ENCODE data around the gene DNER. TPM values are rescaled to one million over a fixed set of nuclear protein-coding genes. Genes with fewer than 3 reads are reported as not detected.

DNER gene
- total and polyA plus RNA-seq, 2 donors (not counting 1 experiment from before 2014, with no cell fraction given) = not detected

GRCh38 chr2:229350883-229351282 lies 363.5 kb downstream of the DNER start:
- CTCF ChIA-PET = no interaction called here
- Mint-ChIP-seq H3K4me1 (no peaks in the 10 kb centered on the region), H3K27me3 (no peaks in the 10 kb centered on the region), H3K27ac (no peak overlapping the region), H3K9me3 (ENCODE audit: insufficient read depth) (peaks cover 11% of the 10 kb centered on the region), H3K4me3 (no peak overlapping the region)
- Histone ChIP-seq H3K27me3 (replicated peaks in 1 of 4; ENCODE audit: control extremely low read depth in 1 of 4, control insufficient read depth in 3 of 4, insufficient read depth in 4 of 4, low read length in 3 of 4) (no peaks in the 10 kb centered on the region), H3K27ac (ENCODE audit: low read length in 2 of 2) (no peak overlapping the region), H4K20me1 (ENCODE audit: control insufficient read depth, insufficient read depth, low read length, poor library complexity, severe bottlenecking) (no peaks in the 10 kb centered on the region), H3K9me3 (ENCODE audit: control extremely low read depth in 1 of 3, control insufficient read depth in 2 of 3, insufficient read depth in 1 of 3, low read length in 2 of 3) (peaks cover 0 to 4% (median 2%) of the 10 kb centered on the region in 3 donors), H3K4me2 (replicated peaks; ENCODE audit: low read depth, low read length, poor library complexity, severe bottlenecking) (no peak overlapping the region), H2AFZ (ENCODE audit: insufficient read depth, low read depth, low read length, poor library complexity, severe bottlenecking) (no peak overlapping the region), H3K9ac (ENCODE audit: low read length) (no peak overlapping the region), H3K36me3 (replicated peaks in 1 of 2; ENCODE audit: control extremely low read depth in 1 of 2, control insufficient read depth in 1 of 2, extremely low read depth in 1 of 2, insufficient read depth in 2 of 2, low read length in 1 of 2) (no peaks in the 10 kb centered on the region), H3K4me1 (ENCODE audit: control insufficient read depth in 2 of 2, insufficient read depth in 2 of 2, low read length in 2 of 2) (no peaks in the 10 kb centered on the region), H3K4me3 (ENCODE audit: control extremely low read depth in 1 of 5, extremely low read depth in 1 of 5, insufficient read depth in 1 of 5, low read depth in 2 of 5, low read length in 4 of 5) (no peak overlapping the region), H3K79me2 (ENCODE audit: control insufficient read depth, insufficient read depth, low read length) (no peaks in the 10 kb centered on the region)
- TF ChIP-seq EZH2 (IDR thresholded peaks at IDR 0.05; ENCODE audit: borderline replicate concordance, insufficient read depth, low read depth, low read length, poor library complexity, severe bottlenecking) (no peak), CTCF (IDR thresholded peaks at IDR 0.05) (no peak)
- intact Hi-C loops (cut with micrococcal nuclease) = no loop called here
- no peak for DNase-seq
- ATAC-seq (ENCODE audit: low read depth) = no peak
- POLR2A ChIA-PET = no interaction called here

- DNase-seq (no peak), ATAC-seq (ENCODE audit: low read depth) (no peak)
- H3K9me3 Mint-ChIP-seq (ENCODE audit: insufficient read depth) = peaks cover 11% of the 10 kb centered on the region
- ChIA-PET CTCF (no interaction called here), POLR2A (no interaction called here)
- H3K4me3 Mint-ChIP-seq = no peak overlapping the region
- Histone ChIP-seq H3K9ac (ENCODE audit: low read length) (no peak overlapping the region), H3K79me2 (ENCODE audit: control insufficient read depth, insufficient read depth, low read length) (no peaks in the 10 kb centered on the region), H3K9me3 (ENCODE audit: control extremely low read depth in 1 of 3, control insufficient read depth in 2 of 3, insufficient read depth in 1 of 3, low read length in 2 of 3) (peaks cover 0 to 4% (median 2%) of the 10 kb centered on the region in 3 donors), H3K4me3 (ENCODE audit: control extremely low read depth in 1 of 5, extremely low read depth in 1 of 5, insufficient read depth in 1 of 5, low read depth in 2 of 5, low read length in 4 of 5) (no peak overlapping the region), H3K4me2 (replicated peaks; ENCODE audit: low read depth, low read length, poor library complexity, severe bottlenecking) (no peak overlapping the region), H3K27ac (ENCODE audit: low read length in 2 of 2) (no peak overlapping the region), H2AFZ (ENCODE audit: insufficient read depth, low read depth, low read length, poor library complexity, severe bottlenecking) (no peak overlapping the region), H4K20me1 (ENCODE audit: control insufficient read depth, insufficient read depth, low read length, poor library complexity, severe bottlenecking) (no peaks in the 10 kb centered on the region), H3K36me3 (replicated peaks in 1 of 2; ENCODE audit: control extremely low read depth in 1 of 2, control insufficient read depth in 1 of 2, extremely low read depth in 1 of 2, insufficient read depth in 2 of 2, low read length in 1 of 2) (no peaks in the 10 kb centered on the region), H3K4me1 (ENCODE audit: control insufficient read depth in 2 of 2, insufficient read depth in 2 of 2, low read length in 2 of 2) (no peaks in the 10 kb centered on the region), H3K27me3 (replicated peaks in 1 of 4; ENCODE audit: control extremely low read depth in 1 of 4, control insufficient read depth in 3 of 4, insufficient read depth in 4 of 4, low read length in 3 of 4) (no peaks in the 10 kb centered on the region)
- no peak for TF ChIP-seq CTCF (IDR thresholded peaks at IDR 0.05)
- no peak for TF ChIP-seq EZH2 (IDR thresholded peaks at IDR 0.05; ENCODE audit: borderline replicate concordance, insufficient read depth, low read depth, low read length, poor library complexity, severe bottlenecking)
- H3K4me1 Mint-ChIP-seq = no peaks in the 10 kb centered on the region
- no peak overlapping the region for H3K27ac Mint-ChIP-seq
- peaks cover 2% of the 10 kb centered on the region for H3K27me3 Mint-ChIP-seq
- intact Hi-C loops (cut with micrococcal nuclease) = no loop called here
- WGBS (ENCODE audit: insufficient coverage) = 85% methylated on average over 7 of the region's 9 CpGs
Measured at GRCh38 chr2:229350117-229350805, 364.1 kb downstream of the DNER start.
